Activated CD4-positive, CD25-positive, alpha-beta regulatory T cell treated with anti-CD3 and anti-CD28 coated beads, Interleukin-2, amount 50 U/mL, for 16 hours (primary cell): Measurements from ENCODE around the gene SLC1A4.
"Not testable (repeated sequence)": the region's sequence is repeated elsewhere in the genome, so short reads cannot be mapped to it uniquely, and the experiment has no call there.

Experiments used
- DNase-seq: peaks from one replicate; pipeline ENCODE4 v3.0.0-alpha.2; 2020; ENCODE audit warnings: low read depth, low spot score

Gene SLC1A4

DNA sequence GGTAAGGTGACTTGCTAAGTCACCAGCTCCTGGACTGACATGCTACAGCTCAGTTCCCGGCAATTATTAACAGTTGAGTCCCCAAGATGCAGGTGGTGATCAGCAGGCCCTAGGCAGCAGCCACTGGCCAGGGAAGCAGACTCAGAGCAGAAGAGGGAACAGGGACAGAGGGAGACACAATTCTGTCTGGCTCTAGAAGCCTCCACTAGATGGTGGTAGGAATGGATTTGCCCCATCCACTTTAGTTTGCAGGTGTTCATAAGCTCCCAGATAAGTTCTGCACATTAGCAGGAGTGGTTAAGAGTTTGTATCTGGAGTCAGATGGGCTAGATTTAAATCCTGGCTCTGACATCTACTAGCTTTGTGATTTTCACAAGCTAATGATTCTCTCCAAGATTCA is 25.5 kb upstream of the SLC1A4 start:
- DNase-seq, result no peak

DNA sequence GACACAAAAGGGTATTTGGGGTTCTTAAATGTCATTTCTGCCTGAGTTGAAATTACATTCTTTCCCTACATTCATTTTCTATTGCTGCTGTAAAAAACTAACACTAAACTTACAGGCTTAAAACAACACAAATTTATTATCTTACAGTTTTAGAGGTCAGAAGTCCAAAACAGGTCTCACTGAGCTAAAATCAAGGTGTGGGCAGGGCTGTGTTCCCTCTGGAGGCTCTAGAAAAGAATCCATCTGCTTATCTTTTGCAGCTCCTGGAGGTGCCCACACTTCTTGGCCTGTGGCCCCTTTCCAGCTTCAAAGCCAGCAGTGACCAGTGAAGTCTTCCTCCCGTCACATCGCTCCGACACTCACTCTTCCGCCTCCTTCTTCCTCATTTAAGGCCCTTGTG is 23.2 kb upstream of the SLC1A4 start:
- no peak for DNase-seq

DNA sequence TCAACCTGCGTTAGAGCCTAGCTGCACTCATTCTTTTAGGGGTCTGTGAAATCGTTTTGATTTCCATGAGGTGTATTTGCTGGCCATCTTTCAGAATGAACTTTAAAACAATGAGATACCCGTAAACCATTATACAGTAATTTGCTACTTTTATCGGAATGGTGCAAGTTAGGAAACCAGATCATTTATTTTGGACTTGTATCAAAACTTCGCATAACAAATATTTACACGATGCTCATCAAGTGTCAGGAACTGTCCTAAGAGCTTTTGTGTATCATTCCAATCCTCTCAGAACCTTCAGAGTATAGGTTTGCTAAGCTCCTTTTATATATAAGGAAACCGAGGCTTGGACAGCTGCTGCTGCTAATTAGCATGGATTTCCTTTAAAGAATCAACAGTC is 22.4 kb upstream of the SLC1A4 start:
- DNase-seq, result no peak

DNA sequence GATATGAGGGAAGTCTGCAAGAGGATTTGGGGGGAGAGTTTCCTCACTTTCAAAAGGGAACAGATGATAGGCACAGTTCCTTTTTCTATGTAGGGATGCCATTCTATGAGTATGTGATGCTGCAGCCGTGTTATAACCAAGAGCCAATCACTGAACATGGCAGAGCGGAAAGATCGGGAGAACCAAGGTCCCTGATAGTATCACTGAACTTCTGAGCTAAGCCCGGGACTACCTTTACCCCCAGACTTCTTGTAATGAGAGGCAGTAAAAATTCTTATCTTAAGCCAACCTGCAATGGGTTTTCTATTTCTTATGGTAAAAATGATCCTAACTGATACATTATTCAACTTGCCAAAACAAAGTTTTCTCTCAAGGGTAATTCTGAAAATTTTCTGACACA is 21.6 kb upstream of the SLC1A4 start:
- no peak for DNase-seq

DNA sequence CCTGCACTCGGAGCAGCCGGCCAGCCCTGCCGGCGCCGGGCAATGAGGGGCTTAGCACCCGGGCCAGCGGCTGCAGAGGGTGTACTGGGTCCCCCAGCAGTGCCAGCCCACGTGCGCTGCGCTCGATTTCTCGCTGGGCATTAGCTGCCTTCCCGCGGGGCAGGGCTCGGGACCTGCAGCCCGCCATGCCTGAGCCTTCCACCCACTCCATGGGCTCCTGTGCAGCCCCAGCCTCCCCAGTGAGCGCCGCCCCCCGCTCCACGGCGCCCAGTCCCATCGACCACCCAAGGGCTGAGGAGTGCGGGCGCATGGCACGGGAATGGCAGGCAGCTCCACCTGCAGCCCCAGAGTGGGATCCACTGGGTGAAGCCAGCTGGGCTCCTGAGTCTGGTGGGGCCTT is 20.1 kb upstream of the SLC1A4 start:
- DNase-seq, result not testable (repeated sequence)

DNA sequence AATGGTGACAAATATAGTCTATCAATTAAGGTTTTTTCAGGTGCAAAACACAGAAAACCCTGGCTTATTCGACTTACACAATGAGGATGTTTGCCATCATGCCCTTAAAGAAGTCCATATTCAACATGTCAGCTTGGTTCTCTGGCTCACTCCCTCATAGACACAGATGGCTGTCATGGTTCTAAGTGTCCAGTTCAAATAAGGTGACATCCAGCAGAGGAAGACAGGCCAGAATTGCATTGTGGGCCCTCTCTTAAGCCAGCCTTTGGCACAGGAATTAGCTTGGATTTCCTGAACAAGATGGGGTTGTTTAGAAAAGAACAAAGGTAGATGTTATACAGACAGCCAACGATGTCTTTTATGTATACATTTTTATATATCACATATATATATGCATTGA is 18.7 kb upstream of the SLC1A4 start:
- DNase-seq, result no peak

DNA sequence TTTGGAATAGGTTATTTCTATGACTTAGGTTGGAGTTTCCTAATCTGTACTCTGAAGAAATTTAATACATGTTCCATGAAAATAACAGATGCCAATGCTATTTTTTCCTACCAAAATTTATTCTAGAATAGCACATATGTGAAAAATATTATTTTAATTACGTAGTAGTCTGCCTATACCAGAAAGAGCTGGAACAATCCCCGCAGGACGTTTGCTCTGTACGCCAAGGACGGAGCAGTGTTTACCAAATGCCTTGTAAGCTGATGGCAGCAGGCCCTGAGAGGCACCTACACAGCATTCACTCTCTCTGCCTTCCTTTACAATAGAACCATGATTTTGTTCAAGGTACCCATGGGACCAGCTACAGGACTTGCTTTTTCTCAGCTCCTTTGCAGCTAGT is 16.8 kb upstream of the SLC1A4 start:
- no peak for DNase-seq

DNA sequence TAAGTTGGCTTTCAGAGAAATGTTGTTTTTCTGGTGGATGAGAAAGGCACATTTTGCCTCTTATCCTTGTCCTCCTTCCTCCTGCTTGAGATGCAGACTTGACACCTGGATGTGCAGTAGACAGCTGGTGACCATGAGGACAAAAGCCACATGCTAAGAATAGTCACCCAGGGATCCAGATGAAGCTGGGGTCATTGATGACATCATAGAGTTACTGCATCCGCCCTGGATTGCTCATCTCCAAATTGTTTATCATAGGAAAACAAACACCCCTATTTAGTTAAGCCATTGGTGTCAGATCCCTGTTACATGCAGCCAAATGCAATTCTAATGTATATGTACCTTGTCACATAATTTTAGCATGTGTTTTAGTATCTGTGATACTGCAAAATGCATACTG is 16.3 kb upstream of the SLC1A4 start:
- no peak for DNase-seq

DNA sequence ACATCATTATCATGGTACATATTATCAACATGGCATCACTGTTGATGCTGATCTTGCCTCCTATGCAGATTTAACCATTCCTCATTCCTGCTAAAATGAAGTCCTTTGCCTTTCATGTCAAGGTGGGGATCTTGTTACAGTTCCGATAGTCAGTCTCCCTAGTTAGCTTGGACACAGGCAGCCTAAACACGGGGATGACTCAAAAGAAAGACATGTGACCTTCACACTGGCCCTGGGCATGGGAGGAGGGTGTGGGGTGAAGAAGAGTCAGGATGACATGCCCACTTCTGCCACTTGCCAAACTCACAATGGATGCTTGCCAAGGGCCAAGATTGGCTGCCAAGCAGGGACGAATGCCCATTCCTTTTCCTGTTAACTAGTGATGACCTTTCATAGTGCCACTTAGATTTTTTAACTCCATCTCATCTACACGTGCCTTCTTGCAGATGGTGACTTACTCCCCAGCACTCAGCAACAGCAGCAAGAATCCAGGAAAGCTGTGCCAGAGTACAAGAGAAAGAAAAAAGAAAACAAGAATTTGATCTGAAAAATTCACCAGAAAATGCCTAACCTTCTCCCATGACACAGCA is 13.9 kb upstream of the SLC1A4 start:
- DNase-seq, result no peak

DNA sequence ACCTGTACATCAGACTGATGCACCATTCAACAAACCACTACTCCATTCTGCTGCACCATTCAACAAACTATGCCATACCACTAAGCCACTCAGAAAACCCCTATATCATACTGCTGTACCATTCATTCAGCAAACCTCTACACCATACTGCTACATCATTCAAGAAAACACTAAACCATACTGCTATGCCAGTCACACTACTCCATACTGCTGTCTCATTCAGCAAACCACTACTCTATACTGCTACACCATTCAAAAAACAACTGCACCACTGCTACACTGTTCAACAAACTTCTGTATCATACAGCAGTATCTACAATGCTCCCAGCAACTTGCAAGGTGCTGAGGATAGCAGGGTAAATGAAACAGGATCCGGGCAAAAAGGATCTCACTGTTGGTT is 12.9 kb upstream of the SLC1A4 start:
- no peak for DNase-seq

DNA sequence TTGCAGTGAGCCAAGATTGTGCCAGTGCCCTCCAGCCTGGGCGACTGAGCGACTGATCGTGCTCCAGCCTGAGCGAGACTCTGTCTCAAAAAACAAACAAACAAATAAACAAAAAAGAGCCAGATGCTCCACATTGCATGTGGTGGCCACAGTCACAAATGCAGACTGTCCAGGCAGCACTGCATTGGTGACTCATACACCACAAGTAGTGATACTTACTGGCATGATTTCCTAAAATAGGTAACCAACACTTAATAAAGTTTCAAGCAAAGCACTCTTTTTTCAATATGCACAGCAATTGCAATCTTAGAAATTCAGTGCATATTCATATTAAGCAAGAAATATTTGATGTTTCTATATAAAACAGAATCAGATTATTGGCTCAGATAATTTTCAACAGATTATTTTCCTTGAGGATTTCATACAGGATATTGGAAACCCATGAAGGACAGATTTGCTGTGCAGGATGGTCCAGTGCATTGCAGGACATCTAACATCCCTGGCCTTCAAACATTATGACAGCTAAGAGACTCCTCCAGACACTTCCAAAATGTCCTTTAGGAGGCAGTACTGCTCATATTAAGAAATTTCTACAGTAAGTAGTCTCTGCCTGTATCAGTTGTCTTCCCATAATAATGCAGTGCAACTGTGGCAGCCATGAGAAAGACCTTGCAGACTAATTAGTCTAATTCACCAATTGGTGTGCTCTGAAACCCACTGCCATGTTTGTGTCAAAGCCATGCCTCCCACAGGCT is 10.5 kb upstream of the SLC1A4 start:
- no peak for DNase-seq

DNA sequence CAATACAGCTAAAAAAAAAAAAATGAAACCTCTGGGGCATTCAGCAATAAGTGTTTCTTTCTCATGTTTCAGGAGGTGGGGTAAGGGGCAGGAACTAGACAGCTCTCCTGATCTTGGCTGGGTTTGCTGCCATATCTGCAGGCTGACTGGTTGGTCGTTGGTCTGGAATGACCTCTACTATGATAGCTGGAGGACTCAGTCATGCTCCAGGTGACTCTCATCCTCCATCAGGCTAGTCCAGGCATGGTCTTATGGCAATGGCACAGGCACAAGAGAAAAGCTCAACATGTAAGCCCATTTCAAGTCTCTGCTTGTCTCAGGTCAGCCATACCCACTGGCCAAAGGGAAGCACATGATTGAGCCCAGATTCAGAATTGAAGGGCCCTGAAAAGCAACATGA is 9.5 kb upstream of the SLC1A4 start:
- DNase-seq, result no peak

DNA sequence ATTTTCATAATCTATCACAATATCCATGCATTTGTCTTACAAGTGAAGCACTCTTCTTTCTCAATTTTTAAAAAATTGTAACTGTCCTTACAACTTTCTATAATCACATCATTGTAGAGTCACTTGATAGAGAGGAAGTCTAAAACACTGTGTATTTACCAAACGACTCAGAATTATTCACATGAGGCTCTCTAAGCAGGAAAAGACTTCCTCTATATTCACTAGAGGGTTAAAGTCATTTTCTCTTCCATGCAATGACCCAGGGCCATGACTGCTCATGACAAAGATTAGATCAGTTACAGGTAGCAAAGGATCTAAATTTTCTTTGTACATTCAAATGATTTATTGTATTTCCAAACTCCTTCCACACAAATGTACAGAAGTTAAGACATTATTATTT is 9.0 kb upstream of the SLC1A4 start:
- DNase-seq, result no peak

DNA sequence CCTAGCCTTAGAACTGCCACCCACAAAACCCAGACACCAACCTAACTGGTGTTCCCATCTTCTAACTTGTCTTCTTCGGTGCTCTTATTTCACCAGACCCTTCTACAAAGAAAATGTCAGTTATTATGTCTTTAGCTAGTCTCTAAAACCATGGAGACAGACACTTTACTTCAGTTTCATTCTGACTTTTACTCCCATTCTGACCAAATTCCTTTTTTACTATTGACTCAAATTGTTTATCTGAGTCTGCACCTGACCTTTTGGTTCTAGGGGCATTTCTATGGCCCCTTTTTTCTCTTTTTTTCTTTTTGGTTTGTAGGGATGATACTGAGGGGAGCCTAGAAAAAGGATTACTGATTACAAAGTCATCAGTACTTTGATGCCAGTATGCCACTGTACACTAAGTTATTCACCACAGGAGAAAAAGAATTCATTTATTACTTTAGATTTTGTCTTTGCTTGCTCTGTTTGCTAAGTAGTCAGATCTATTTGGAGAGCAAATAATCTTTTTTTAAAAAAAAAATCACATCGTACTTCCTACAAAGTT is 6.8 kb upstream of the SLC1A4 start:
- no peak for DNase-seq

DNA sequence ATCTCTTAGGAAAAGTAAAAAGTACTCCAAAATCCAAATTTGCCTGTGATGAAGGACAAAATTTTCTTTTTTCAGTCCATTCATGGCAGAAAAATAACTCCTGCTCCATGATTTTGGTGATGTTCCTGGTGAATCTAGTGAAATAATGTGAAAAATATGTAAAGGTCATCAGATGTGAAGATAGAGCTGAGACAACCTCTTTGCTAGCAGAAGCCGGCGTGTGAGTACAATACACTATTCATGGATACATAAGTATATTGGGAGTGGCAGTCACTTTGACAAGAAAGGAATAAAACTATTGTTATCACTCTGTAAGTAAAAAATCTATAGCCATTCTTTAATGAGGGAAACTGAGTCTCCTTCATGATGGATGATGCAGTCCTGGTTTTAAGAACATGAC is 6.3 kb upstream of the SLC1A4 start:
- DNase-seq, result no peak

DNA sequence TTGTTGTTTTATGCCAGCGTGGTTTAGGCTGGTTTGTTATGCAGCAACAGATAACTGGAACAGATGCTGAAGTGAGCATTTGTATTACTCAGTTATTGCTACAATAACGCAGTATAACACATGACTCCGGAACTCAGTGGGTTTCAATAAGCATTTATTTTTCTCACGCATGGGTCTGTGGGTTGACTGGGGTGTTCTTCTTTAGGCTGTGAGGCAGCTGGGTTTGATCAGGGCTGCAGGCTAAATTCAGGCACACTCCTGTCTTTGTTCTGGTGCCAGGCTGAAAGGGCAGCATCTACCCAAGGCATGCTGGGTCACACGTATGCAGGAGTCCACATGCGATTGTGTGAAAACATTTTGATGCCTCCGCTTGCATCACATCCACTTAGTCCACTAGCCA is 3.8 kb upstream of the SLC1A4 start:
- DNase-seq, result no peak

DNA sequence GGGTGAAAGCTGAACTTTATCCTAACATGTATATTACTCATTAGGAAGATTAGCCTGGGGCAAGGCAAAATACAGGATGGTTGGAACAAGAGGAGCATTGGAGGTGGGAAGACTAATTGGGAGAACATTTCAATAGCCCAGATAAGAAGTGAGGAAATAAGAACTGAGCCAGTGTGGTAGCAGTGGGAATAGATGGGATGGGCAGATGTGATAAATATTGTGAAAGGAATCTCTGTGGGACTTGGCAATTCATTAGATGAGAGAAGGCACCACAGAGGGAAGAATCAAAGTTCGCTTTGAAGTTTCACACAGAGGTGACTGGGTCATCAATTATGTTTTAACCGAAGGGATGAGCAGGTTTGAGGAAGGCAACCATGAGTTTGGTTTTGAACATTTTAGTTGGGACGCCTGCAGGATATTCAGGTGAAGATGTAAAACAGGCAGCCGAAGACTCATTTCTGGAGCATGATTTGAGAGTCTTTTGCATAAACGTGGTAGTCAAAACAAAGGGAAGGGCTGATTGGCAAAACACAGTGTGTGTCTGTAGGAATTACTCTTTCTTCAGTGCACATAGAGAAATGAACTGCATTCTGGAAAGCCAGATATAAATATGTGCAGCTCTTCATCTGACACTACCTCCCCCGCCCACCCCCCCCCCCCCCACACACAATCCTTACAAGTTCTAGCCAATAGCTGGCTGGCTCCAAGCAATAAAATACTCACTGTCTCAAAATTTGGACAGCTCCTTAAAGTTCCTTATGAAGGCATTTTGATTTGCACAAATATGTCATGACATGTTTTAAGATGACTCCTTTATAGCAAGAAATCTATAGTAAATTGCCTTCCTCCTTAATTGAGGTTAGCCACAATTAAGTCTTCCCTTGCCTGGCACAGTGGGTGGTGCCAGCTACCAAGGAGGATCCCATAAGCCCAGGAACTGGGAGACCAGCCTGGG is 1.9 kb upstream of the SLC1A4 start:
- DNase-seq, result no peak

DNA sequence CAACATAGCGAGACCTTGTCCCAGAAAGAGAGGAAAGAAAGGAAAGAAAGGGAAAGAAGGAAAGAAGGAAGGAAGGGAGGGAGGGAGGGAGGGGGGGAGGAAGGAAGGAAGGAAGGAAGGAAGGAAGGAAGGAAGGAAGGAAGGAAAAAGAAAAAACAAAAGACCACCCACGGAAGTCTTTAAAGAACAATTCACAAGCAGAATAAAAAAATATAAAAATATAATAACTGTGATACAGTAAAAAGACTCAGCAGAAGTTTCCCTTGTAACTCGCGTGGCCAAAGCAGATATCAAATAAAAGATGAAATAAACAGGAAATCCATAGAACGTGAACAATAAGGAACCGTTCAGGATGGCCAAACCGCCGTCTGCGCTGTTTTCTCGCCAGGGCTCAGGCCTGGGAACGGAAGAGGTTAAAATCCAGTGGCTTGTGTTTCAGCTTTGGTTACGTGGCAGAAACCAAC is 1.2 kb upstream of the SLC1A4 start:
- no peak for DNase-seq

DNA sequence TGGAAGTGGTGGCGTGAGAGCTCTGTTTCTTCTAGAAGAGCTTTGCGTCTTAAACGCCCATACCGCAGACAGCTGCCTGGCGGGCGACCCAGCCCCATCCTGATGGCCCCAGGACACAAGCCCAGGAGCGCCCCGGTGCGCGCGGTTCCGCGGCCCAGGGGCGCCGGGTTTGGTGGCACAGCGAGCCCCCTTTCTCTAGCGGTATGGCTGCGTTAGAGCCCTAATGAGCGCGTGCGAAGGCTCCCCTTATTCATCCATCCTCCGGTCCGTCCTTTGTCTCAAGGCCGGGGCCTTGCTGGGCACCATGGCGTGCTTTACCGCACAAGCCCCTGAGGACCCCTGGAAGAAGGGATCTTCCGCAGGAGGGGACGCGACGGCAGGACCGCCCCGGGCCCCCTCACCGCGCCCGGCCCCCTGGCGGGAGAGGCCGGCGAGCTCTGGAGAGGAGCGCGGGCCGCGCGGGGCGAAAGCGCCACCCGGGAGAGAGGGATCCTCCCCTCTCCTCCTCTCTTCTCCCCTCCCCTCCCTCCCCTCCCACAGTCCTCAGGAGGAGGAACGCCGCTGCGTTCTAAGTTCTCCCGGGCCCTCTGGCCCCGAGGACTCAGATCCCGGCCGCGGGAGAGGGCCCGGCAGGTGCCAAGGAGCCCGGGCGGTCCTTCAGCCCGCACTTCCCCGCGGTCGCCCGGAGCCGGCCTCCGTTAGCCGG is 626 bp upstream of the SLC1A4 start:
- peak; percentile 31 for DNase-seq

DNA sequence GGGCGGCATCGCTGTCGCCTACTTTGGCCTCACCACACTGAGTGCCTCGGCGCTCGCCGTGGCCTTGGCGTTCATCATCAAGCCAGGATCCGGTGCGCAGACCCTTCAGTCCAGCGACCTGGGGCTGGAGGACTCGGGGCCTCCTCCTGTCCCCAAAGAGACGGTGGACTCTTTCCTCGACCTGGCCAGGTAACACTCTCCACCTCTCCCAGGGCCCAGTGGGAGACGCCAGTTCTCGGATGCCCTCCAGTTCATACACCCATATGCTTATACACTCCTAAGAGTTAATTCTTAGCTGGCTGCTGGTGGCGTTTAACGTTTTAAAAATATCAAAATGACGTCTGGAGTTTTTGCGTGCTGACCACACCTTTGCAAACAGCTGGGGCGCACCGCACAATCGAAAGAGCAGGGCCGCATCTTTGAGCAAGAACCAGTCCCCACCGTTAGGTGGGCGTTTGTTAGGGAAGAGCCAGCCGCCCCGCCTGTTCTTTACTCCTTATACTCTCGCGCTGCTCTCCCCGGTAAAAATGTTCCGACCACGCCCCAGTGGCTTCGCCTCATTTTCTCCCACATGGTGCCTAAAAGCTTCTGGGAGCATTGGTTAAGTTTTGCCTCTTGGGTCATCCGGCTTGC is 899 bp downstream of the SLC1A4 start:
- DNase-seq, result no peak

DNA sequence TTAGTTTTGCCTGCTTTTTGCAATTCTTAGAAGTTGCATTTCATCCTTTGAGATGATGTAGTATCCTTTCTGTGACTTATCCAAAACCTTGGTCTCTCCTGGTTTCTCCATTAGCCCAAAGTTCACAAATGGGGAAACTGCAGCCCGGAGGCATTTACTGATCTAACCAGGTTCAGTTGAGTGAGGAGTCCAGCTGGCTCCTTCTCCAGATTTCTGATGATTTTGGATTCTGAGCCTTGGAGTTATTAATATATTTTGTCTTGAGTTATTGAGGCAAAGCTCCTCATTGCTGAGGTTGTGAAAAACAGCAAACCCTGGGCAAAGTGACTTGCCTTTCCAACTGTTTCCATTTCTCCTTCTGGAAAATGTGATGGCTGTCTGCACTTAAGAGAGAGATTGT is 1.7 kb downstream of the SLC1A4 start:
- no peak for DNase-seq
